ENCODE results near the gene GEMIN5.

GRCh38 chr5:154873791-154874331 lies 64.2 kb downstream of the GEMIN5 start:
- TF ChIP-seq CTCF (IDR thresholded peaks at IDR 0.05), result no peak
- no peak for TF ChIP-seq POLR2A (IDR thresholded peaks at IDR 0.05)

Data from prostate gland (tissue), 2 donors.